H4 (cell line): ENCODE measurements around the gene DCTN4. TPM values are rescaled to one million over a fixed set of nuclear protein-coding genes. Genes with fewer than 3 reads are reported as not detected.
"Not testable (repeated sequence)": the region's sequence is repeated elsewhere in the genome, so short reads cannot be mapped to it uniquely, and the experiment has no call there.

Experiments used
- DNase-seq: peaks from one replicate; pipeline ENCODE4 v3.0.0-alpha.2; 2015; ENCODE audit warnings: low spot score
- total RNA-seq: library from RNA; depleted of rRNA; stranded (reverse); fragments of >200 nt; shearing (Covaris generic); gene quantifications from 2 replicates; pipeline ENCODE4 v1.2.3, GENCODE V29; 2014

DCTN4 gene
- total RNA-seq, 1 experiment from 2014 or later = 47.8 TPM

GRCh38 chr5:150778517-150779396 is 19.9 kb upstream of the DCTN4 start, which contains the start of gene SMIM3:
Gene SMIM3, plus strand, starts transcription at chr5:150778757. Its CDS starts 16,684 bp downstream, at chr5:150795441.
- peak; percentile 43 for DNase-seq

DNA sequence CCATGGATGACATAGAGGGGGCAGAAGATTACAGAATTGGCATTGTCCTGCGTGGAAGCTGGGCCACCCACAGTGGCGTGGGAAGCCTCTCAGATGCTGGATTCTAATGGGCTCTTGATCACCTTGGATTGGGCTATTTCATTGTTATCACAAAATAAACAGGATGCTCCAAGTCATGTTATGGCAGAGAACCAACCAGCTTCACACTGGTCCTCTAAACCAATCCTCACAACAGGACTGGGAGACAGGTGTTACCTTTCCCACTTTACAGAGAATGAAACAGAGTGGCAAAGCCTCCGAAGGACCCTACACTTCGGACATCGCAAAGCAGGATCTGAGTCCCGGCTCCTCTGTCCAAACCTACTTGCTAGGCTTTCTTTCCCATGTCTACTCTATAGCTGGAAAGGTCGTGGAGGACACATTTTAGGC is 19.3 kb upstream of the DCTN4 start:
- DNase-seq = peak; percentile 64

DNA sequence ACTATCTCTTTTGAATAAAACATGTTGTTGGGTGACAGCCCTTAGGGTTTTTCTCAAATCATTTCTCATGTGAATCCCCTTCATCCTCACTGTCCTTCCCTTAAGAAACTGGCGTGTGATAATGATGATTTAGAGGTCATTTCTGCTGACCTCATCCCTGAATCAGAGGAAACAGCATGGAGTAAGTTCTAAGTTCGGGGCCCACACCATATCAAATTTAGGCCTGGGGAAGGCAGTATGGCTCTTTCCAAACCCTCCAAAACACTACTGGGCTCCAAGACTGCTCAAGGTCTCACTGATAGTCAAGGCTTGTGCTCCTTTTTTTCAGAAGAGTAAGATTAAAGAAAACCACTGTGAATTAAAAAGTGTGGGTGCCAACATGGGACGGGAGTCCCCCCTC is 18.9 kb upstream of the DCTN4 start:
- DNase-seq = no peak

- peak; percentile 64 for DNase-seq
Measured at GRCh38 chr5:150774145-150774544, 15.3 kb upstream of the DCTN4 start.

GRCh38 chr5:150771034-150771795 is 12.4 kb upstream of the DCTN4 start:
- no peak for DNase-seq

DNA sequence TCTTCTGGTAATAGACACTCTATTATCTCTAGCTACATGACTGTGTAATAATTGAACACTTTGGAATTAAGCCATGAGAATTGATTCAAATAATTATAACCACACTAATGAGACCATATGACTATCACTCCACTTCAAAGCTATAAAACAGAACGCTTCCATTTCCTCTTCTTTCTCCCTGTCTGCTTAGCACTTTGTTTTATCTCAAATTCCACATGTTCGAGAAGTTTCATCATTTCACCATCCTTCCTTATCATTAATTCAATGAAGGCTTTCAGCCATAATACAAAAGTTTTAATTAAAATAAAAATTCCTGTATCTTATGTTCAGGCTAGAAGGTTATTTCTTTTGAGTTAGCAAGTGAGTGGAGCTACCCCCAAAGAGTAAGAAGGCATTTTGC is 7.4 kb upstream of the DCTN4 start:
- no peak for DNase-seq

- no peak for DNase-seq
Measured at GRCh38 chr5:150765799-150766169, 7.0 kb upstream of the DCTN4 start.

DNA sequence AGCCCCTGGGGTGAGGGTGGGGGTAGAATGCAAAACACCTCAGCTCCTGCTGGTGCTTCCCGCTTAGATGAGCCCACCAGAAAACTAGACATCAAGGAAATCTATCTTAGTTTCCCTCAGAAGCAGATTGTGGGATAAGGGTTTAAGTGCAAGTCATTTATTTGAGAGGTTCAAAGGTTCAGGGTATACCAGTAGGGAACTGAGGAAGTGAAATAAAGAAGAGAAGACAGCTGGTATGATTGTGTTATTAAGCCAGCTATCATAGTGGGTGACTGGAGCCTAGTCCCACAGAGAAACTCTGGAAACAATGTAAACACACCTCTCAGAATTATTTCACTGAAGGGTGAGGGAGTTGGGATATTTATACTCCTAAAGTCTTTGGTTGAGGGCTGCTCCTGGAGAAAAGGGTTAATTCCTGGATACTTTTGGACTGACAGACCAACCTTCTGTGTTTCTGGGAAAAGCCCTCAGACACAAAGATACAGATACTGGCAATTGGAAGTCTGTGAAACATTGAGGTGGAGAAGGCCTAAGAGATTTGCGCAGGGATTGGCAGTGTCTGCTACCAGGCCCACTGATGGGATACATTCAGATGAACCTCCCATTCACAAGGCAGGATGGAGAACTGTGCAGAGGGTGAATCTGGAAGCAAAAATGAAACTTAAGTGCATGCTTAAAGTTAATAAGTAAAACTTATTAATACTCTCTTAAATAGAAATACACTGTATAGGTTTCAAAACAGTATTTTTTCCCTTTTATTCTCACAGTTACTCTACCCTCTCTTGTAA is 6.4 kb upstream of the DCTN4 start:
- DNase-seq = no peak

DNA sequence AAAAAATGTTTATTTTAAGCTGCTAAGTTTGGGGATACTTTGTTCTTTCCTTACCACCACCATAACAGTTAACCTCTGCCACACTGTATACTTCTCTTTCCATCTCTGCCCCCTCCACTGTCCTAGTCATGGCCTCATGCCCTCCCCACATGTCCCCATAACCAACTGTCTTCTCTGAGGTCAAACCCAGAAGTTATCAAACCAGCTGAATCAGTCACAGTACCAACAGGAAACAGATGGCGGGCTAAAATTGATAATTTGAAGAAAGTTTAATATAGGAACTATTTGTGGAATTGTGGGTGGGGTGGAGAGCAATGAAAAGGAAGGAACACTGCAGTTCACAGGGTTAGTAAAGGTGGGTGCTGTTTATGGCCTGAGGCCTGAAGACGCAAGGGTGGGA is 5.7 kb upstream of the DCTN4 start:
- no peak for DNase-seq

- peak; percentile 56 for DNase-seq
Measured at GRCh38 chr5:150763023-150763769, 4.4 kb upstream of the DCTN4 start.

DNA sequence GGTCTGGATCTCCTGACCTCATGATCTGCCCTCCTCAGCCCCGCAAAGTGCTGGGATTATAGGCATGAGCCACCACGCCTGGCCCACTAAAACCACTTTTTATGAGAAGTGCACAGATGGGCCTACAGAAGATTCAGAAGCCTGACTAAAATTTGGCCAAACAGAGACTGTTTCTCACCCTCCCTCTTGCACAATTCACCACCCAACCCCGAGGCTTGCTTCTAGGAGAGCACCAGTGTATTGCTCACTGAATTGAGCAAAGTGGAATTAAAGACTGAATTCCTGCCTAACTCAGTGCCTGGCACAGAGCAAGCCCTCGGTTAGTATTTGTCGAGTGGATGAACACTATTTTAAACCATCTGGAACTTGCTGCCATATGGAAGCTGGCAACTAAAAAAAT is 3.4 kb upstream of the DCTN4 start:
- DNase-seq = no peak

- DNase-seq = no peak
Measured at GRCh38 chr5:150759334-150759583, 442 bp upstream of the DCTN4 start.

DNA sequence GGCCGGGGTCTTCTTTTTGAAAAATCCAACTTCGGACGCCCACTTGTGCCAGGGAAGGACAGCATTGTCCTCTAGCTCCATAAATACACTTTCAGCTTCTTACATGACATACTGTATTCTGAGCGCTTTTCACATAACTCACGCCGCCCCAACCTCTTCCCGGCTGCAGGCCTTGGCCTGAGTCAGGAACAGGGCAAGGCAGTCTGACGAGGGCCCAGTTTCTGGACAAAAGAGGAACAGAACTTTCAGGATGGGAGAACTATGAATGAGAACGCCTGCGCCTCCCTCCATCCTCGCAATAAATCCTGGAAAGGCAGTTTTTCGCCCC is 650 bp downstream of the DCTN4 start:
- no peak for DNase-seq

DNA sequence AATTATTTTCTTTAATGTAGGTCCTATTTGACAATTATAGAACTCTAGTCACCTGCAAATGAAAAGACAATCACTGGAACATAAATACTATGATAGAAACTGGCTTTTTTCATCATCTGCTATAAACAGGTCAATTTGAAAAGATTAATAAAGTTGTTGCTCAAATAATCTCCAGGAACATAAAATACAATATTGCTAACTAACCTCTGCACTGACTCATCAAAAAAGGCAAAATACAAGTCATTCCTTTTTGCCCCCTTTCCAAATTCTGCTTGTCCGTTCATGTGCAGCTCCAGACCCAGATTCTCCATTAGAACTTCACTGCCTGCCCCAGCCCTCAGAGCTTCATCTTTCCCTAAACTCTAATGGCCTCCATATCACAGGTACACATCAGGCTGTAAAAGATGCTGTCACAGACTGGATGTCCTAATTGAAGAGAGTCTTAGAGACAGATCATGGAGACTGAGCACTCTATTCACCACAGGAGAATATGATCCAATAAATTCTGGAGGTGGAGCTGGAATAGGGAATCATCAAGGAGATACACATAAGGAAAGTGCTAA is 1.6 kb downstream of the DCTN4 start:
- no peak for DNase-seq

GRCh38 chr5:150753863-150754262 is 5.0 kb downstream of the DCTN4 start:
- no peak for DNase-seq

DNA sequence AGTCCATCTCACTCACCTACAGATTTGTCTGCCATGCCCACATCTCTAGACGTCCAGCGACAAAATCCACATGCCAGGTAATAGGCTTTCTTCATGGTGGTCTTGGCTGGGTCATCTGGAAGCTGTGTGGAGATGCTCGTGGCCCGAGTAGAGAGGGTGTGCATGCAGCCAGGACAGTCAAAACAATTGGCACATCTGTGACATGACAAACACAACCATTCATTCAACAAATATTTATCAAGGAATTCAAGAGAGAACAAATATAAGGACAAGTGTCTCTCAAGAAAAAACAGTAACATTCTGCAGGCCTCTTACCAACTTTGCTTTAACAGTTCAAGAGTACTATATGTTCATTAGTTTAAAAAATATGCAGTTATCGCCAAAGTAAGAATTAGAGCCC is 5.4 kb downstream of the DCTN4 start:
- DNase-seq = no peak

- no peak for DNase-seq
Measured at GRCh38 chr5:150751096-150751891, 7.5 kb downstream of the DCTN4 start.

DNA sequence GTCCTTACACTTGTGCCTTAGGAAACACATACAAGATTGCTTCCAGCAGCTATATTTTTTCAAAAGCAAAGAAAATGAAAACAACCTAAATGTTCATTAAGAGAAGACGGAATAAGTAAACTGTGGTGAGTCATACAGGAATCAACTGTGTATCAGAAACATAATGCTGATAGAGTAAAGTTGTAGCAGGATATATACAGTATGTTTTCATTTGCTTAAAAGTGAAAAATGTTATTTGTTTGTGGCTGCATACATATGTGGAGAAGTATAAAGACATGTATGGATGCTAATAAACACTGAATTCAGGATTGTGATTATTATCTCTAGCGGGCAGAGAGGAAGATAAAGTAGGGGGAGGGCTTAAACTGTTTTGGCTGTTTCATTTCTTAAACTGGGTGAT is 8.3 kb downstream of the DCTN4 start:
- no peak for DNase-seq

- not testable (repeated sequence) for DNase-seq
Measured at GRCh38 chr5:150743142-150743488, 15.7 kb downstream of the DCTN4 start.

GRCh38 chr5:150742455-150743141 is 16.2 kb downstream of the DCTN4 start:
- DNase-seq = not testable (repeated sequence)
